Left cardiac atrium (tissue), 4 donors: Measurements from ENCODE around the gene DIAPH3. TPM values are rescaled to one million over a fixed set of nuclear protein-coding genes. Genes with fewer than 3 reads are reported as not detected.

Experiments
- ATAC-seq, 2 donors: fragments of 200-7000 bp; cut with Tn5 transposase; one replicate each; pipeline ENCODE4 v1.9.1; 2020; ENCODE audit warnings: mild to moderate bottlenecking in 2 of 2, moderate library complexity in 2 of 2
- DNase-seq: peaks from one replicate; pipeline ENCODE4 v3.0.0-alpha.2; 2020
- intact Hi-C, 2 donors: fragments of 100-400 bp; cut with DNase I; formaldehyde crosslinking; loops; one replicate each; pipeline versions ENCODE4 v1.14.1 to v1.15.1; 2022 to 2023
- total RNA-seq, 2 donors: library from RNA; stranded (reverse); fragmentation: NEBNext Ultra II Directional; extraction: Animal tissue kit (Norgen Biotek cat#: 25700); gene quantifications; one replicate each; pipeline ENCODE4 v1.2.1, GENCODE V29; 2021
- donor health status: DM: no; HTN: yes; CAD: no.
- donor health status: DM: no; HTN: yes; CAD: no; lungs with severe emphysema.
- donor health status: DM: yes; HTN: yes; CAD: no.
- donor health status: Dilated cardiomyopathy.

DIAPH3 gene
- total RNA-seq, 2 donors from 2014 or later = 0.26 to 0.50 TPM

- DNase-seq (no peak), ATAC-seq (no peak)
- intact Hi-C loops = no loop called here
Observed at GRCh38 chr13:59901191-59901590, 262.5 kb downstream of the DIAPH3 start.

- no peak for ATAC-seq
- DNase-seq = no peak
- intact Hi-C loops = no loop called here
Observed at GRCh38 chr13:59898066-59898465, 265.7 kb downstream of the DIAPH3 start.

- ATAC-seq = no peak
- intact Hi-C loops = no loop called here
Observed at GRCh38 chr13:59893266-59893665, 270.5 kb downstream of the DIAPH3 start.

GRCh38 chr13:59891053-59891452 is 272.7 kb downstream of the DIAPH3 start:
- ATAC-seq (no peak), DNase-seq (no peak)
- intact Hi-C loops = no loop called here

More at GRCh38 chr13:59893266-59893665, 270.5 kb downstream of the DIAPH3 start:
- no peak for DNase-seq

- DNase-seq (no peak), ATAC-seq (no peak)
- intact Hi-C loops = no loop called here
Observed at GRCh38 chr13:59890054-59890453, 273.7 kb downstream of the DIAPH3 start.

GRCh38 chr13:59888408-59888807 is 275.3 kb downstream of the DIAPH3 start:
- intact Hi-C loops = no loop called here
- ATAC-seq (no peak), DNase-seq (no peak)

- no peak for ATAC-seq
- intact Hi-C loops = no loop called here
- DNase-seq = no peak
Observed at GRCh38 chr13:59885076-59885475, 278.7 kb downstream of the DIAPH3 start.

- DNase-seq = no peak
- intact Hi-C loops = no loop called here
- ATAC-seq = no peak
Observed at GRCh38 chr13:59883885-59884284, 279.8 kb downstream of the DIAPH3 start.

- ATAC-seq = no peak
- intact Hi-C loops = no loop called here
Observed at GRCh38 chr13:59880468-59880867, 283.3 kb downstream of the DIAPH3 start.

GRCh38 chr13:59879281-59879680 is 284.4 kb downstream of the DIAPH3 start:
- DNase-seq (no peak), ATAC-seq (no peak)
- intact Hi-C loops = no loop called here

More at GRCh38 chr13:59880468-59880867, 283.3 kb downstream of the DIAPH3 start:
- DNase-seq = no peak

GRCh38 chr13:59877933-59878332 is 285.8 kb downstream of the DIAPH3 start:
- DNase-seq (no peak), ATAC-seq (no peak)
- intact Hi-C loops = no loop called here

- intact Hi-C loops = no loop called here
- ATAC-seq (no peak), DNase-seq (no peak)
Observed at GRCh38 chr13:59874973-59875372, 288.8 kb downstream of the DIAPH3 start.

- ATAC-seq (no peak), DNase-seq (no peak)
- intact Hi-C loops = no loop called here
Observed at GRCh38 chr13:59873856-59874255, 289.9 kb downstream of the DIAPH3 start.

- ATAC-seq = no peak
- DNase-seq = no peak
- intact Hi-C loops = no loop called here
Observed at GRCh38 chr13:59873309-59873708, 290.4 kb downstream of the DIAPH3 start.

GRCh38 chr13:59867867-59868266 is 295.9 kb downstream of the DIAPH3 start:
- intact Hi-C loops = no loop called here
- DNase-seq (no peak), ATAC-seq (no peak)

- no peak for DNase-seq
- ATAC-seq = no peak
- intact Hi-C loops = no loop called here
Observed at GRCh38 chr13:59865398-59865797, 298.3 kb downstream of the DIAPH3 start.

GRCh38 chr13:59863621-59864020 is 300.1 kb downstream of the DIAPH3 start:
- DNase-seq (no peak), ATAC-seq (no peak)
- intact Hi-C loops = no loop called here

- ATAC-seq (no peak), DNase-seq (no peak)
- intact Hi-C loops = no loop called here
Observed at GRCh38 chr13:59861676-59862075, 302.1 kb downstream of the DIAPH3 start.

GRCh38 chr13:59856281-59856810 is 307.4 kb downstream of the DIAPH3 start:
- no peak for DNase-seq
- ATAC-seq = no peak
- intact Hi-C loops = no loop called here

GRCh38 chr13:59846845-59847620 is 316.7 kb downstream of the DIAPH3 start:
- intact Hi-C loops = no loop called here
- no peak for ATAC-seq

GRCh38 chr13:59843040-59843439 is 320.7 kb downstream of the DIAPH3 start:
- DNase-seq (no peak), ATAC-seq (no peak)
- intact Hi-C loops = no loop called here

More at GRCh38 chr13:59846845-59847620, 316.7 kb downstream of the DIAPH3 start:
- no peak for DNase-seq
